ENCODE data around the gene DHCR24.

Gene DHCR24

DNA sequence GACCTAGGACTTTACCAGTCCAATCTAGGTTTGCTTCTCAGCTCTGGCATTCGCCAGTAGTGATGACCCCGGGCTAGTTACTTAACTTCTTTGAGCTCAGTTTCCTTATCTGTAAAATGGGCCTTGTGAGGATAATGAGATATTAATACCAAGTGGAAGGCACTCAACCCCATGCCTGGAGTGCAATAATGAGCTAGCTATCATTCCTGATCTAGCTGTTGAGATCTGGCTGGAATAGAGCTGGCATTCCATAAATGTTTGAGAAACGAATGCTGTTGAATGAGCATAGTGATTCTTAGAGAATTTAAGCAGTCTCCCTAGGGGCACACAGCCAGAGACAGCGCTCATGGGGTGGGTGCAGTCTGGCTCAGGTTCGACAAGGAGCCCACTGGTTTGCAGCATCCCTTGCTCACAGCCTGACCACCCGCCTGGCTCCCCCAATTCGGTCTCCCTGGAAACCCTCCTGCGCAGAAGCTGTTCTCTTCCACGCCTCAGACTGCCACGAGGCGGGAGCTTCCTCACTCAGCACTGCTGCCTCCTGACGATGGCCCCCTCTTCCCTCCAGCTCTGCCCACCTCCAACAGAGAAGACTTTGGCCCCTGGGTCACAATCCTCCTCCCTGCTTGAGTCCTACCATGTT, 32.5 kb downstream of the DHCR24 start:
- no peak overlapping the region for H3K4me3 ChIP-seq (ENCODE audit: low read depth, low read length)
- TF ChIP-seq CTCF (IDR thresholded peaks at IDR 0.05; ENCODE audit: control insufficient read depth, extremely low read depth, insufficient read depth), result no peak
- no peak for DNase-seq (ENCODE audit: low read depth)

GRCh38 chr1:54853793-54854370, 33.1 kb downstream of the DHCR24 start:
- no peak for TF ChIP-seq CTCF (IDR thresholded peaks at IDR 0.05; ENCODE audit: control insufficient read depth, extremely low read depth, insufficient read depth)
- H3K4me3 ChIP-seq (ENCODE audit: low read depth, low read length), result no peak overlapping the region
- DNase-seq (ENCODE audit: low read depth), result no peak

- no peak overlapping the region for H3K4me3 ChIP-seq (ENCODE audit: low read depth, low read length)
- TF ChIP-seq CTCF (IDR thresholded peaks at IDR 0.05; ENCODE audit: control insufficient read depth, extremely low read depth, insufficient read depth), result no peak
- DNase-seq (ENCODE audit: low read depth), result no peak
Observed at GRCh38 chr1:54853096-54853792, 33.8 kb downstream of the DHCR24 start.

DNA sequence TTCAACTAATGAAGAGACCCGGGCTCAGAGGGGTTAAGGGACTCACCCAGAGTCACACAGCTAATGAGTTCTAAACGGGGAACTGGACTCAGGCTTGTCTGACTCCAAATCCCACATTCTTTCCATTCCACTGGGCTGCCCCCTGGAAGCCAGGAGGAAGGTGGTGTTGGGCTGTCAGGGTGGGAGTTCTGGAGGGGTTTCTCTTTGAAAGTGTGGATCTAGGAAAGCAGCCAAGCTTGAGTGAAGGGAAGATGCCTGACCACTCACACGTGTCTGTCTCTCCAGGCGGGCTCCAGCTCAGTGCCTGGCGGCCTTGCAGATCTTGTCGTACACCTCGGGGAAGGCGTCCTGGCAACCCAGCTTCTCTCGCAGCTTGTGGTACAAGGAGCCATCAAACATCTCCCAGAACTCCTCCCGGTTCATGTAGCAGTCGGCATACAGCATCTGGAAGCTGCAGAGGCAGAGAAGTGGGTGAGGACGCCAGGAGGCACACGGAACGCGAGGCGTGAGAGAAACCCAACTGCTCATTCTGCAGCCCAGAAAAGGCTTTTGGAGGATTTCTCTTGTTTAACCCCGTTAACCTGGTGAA, 35.0 kb downstream of the DHCR24 start:
- no peak for DNase-seq (ENCODE audit: low read depth)
- no peak overlapping the region for H3K4me3 ChIP-seq (ENCODE audit: low read depth, low read length)
- TF ChIP-seq CTCF (IDR thresholded peaks at IDR 0.05; ENCODE audit: control insufficient read depth, extremely low read depth, insufficient read depth), result no peak

DNA sequence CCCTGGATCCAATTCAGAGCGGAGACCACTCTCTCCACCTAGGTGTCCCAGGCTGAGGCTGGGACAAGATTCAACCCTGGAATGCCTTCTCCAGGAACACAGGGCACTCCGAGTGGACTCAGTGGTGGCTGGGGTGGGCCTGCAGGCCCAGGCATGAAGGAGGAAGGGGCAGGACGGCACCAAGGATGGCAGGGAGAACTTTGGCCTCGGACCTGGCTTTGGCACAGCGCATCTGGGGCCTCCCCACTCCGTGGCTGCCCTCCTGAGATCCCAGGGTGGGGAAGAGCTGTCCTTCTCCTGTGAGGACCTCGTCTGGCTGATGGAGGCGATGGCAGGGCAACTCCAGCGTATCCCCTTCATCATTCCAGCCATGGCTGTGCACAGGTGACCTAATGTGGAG, 35.6 kb downstream of the DHCR24 start:
- H3K4me3 ChIP-seq (ENCODE audit: low read depth, low read length), result no peak overlapping the region
- TF ChIP-seq CTCF (IDR thresholded peaks at IDR 0.05; ENCODE audit: control insufficient read depth, extremely low read depth, insufficient read depth), result no peak
- no peak for DNase-seq (ENCODE audit: low read depth)

DNA sequence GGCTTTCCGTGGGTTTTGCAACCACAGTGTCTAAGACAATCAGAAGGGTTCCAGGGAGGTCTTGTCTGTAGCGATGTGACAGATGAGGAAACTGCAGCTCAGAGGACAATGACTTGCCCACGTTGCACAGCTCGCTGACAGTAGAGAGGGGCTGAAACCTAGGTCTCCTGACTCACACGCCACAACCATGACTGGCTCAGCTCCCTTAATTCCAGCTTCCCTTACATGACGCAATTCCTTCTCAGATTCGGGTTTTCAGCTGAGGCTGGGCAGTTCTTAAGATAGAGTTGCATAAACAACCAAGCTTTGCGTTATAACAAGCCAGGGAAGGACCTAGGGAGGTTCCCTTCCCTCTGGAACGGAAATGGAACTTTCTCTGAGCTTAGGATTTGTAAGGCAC, 36.3 kb downstream of the DHCR24 start:
- no peak for DNase-seq (ENCODE audit: low read depth)

More for the DNA sequence above, 36.3 kb downstream of the DHCR24 start:
- no peak for TF ChIP-seq CTCF (IDR thresholded peaks at IDR 0.05; ENCODE audit: control insufficient read depth, extremely low read depth, insufficient read depth)
- H3K4me3 ChIP-seq (ENCODE audit: low read depth, low read length), result no peak overlapping the region
